Tibial artery (tissue), 4 donors: Measurements from ENCODE around the gene CCDC18.

Experiments used
- DNase-seq, 2 donors: peaks; one replicate each; pipeline ENCODE4 v3.0.0-alpha.2; 2019
- H3K27ac ChIP-seq, 2 donors: fragments of 200-600 bp; sonication (generic) in 1 of 2; 1 replicate in 1 of 2; 2 replicates in 1 of 2; pipeline ENCODE4 v1.5.1; 2018 to 2019; ENCODE audit warnings: mild to moderate bottlenecking in 1 of 2
- H3K27me3 ChIP-seq, 2 donors: fragments of 200-600 bp; sonication (generic) in 1 of 2; one replicate each; pipeline versions ENCODE4 v1.5.1 to v1.6.0; 2016 to 2019
- H3K36me3 ChIP-seq, 3 donors: fragments of 200-600 bp; sonication (generic) in 2 of 3; one replicate each; pipeline ENCODE4 v1.5.1; 2016 to 2019; ENCODE audit warnings: mild to moderate bottlenecking in 2 of 3
- H3K4me1 ChIP-seq, 4 donors: fragments of 200-600 bp; sonication (generic) in 2 of 4; 1 replicate in 3 of 4; 2 replicates in 1 of 4; pipeline ENCODE4 v1.5.1; 2016 to 2019
- H3K4me3 ChIP-seq, 2 donors: fragments of 200-600 bp; sonication (generic) in 1 of 2; 1 replicate in 1 of 2; 2 replicates in 1 of 2; pipeline ENCODE4 v1.5.1; 2018 to 2019; ENCODE audit warnings: mild to moderate bottlenecking in 2 of 2
- H3K9me3 ChIP-seq, 3 donors: fragments of 200-600 bp; sonication (generic) in 1 of 3; one replicate each; pipeline ENCODE4 v1.5.1; 2016 to 2019
- CTCF ChIP-seq, 2 experiments: fragments of 200-600 bp in 1 of 2; fragments of 450-650 bp in 1 of 2; IDR thresholded peaks; one replicate each; pipeline ENCODE4 v1.5.1; 2017 to 2019; ENCODE audit warnings: antibody characterized with exemption in 2 of 2, mild to moderate bottlenecking in 1 of 2, moderate library complexity in 1 of 2
- intact Hi-C: fragments of 100-400 bp; cut with DNase I; formaldehyde crosslinking; loops from one replicate; pipeline ENCODE4 v1.15.0; 2023; ENCODE audit warnings: low total_unique reads

CCDC18 gene

GRCh38 chr1:93180723-93181613, at the start of gene CCDC18:
TSS of gene CCDC18 (plus strand) at chr1:93180724. CDS start at chr1:93183362, 2,638 bp downstream.
- Histone ChIP-seq H3K27me3 (no peaks in the 10 kb centered on the region), H3K4me3 (peak within 1 kb of the TSS; percentile 91 to 99), H3K4me1 (peaks cover 0 to 38% (median 17%) of the 10 kb centered on the region in 4 donors), H3K27ac (peak within 1 kb of the TSS; percentile 99 to 100), H3K36me3 (no peaks in the 10 kb centered on the region), H3K9me3 (no peaks in the 10 kb centered on the region)
- intact Hi-C loops: loop anchor here (10.0 kb wide), 2 partner anchors 96 to 346 kb away; partner anchors contain the start of gene RPL5
- TF ChIP-seq CTCF (IDR thresholded peaks at IDR 0.05): no peak
- no peak for DNase-seq

- no peak for TF ChIP-seq CTCF (IDR thresholded peaks at IDR 0.05)
- no peak for DNase-seq
- Histone ChIP-seq H3K27ac (no peak overlapping the region), H3K36me3 (peaks cover 20 to 38% (median 26%) of the 10 kb centered on the region in 3 donors), H3K4me1 (no peaks in the 10 kb centered on the region), H3K4me3 (no peak overlapping the region), H3K9me3 (no peaks in the 10 kb centered on the region), H3K27me3 (no peaks in the 10 kb centered on the region)
- intact Hi-C loops: no loop called here
Observed at GRCh38 chr1:93132638-93133037, 47.9 kb upstream of the CCDC18 start.

DNA sequence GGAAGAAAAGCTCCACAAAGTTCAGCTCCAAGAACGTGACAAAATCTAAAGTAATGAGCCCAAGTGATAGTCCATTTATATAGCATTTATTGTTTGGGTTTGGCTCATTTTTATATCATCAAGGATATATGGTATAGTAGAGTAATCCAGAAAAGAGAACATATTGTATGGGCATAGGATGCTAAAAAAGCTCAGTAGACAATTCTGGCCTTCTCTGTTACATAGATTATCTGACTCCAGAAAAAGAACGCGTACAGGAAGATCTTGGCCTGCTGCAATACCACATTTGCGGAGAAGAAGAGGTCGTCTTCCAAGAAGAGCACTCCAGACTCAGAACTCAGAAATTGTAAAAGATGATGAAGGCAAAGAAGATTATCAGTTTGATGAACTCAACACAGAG, 44.1 kb upstream of the CCDC18 start:
- H3K4me3 ChIP-seq: no peak overlapping the region
- no peaks in the 10 kb centered on the region for H3K4me1 ChIP-seq
- no peaks in the 10 kb centered on the region for H3K27me3 ChIP-seq
- H3K36me3 ChIP-seq: peaks cover 15 to 49% (median 27%) of the 10 kb centered on the region in 3 donors
- H3K27ac ChIP-seq: no peak overlapping the region
- H3K9me3 ChIP-seq: no peaks in the 10 kb centered on the region
- intact Hi-C loops: no loop called here
- no peak for TF ChIP-seq CTCF (IDR thresholded peaks at IDR 0.05)
- DNase-seq: no peak

DNA sequence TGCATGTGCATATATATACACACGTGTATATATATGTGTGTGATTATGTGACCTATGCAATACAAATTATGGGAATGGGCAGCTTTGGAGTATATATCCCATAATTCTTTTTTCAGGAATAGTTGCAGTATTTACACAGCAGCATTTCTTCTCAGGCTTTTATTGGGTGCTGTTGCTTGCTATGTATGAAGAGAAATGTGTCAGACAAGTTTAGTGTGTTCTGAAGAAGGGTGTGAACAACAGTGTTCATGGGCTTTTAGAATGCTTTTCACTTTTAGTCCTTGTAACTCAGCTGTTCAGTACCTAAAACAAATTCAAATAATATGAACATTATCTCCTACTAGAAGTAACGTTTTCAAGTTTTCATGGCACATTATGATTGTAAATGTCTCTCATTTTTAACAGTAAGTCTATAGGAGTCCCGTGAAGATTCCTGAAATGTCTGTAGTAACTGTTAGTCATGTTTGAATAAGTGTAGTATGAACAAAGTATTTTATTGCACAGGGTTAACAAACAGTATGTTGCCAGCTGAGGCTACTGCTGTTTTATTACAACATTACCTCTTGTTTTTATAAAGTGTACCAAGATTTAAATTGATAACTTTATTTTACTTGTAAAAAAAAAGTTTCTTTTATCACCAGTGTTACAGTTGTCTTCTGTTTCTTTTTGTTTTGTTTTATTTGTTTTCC, 42.8 kb upstream of the CCDC18 start:
- Histone ChIP-seq H3K4me1 (peaks cover 0 to 3% (median 0%) of the 10 kb centered on the region in 4 donors), H3K27me3 (no peaks in the 10 kb centered on the region), H3K27ac (no peak overlapping the region), H3K4me3 (no peak overlapping the region), H3K36me3 (peaks cover 15 to 49% (median 27%) of the 10 kb centered on the region in 3 donors), H3K9me3 (no peaks in the 10 kb centered on the region)
- DNase-seq: no peak
- no peak for TF ChIP-seq CTCF (IDR thresholded peaks at IDR 0.05)
- intact Hi-C loops: no loop called here

DNA sequence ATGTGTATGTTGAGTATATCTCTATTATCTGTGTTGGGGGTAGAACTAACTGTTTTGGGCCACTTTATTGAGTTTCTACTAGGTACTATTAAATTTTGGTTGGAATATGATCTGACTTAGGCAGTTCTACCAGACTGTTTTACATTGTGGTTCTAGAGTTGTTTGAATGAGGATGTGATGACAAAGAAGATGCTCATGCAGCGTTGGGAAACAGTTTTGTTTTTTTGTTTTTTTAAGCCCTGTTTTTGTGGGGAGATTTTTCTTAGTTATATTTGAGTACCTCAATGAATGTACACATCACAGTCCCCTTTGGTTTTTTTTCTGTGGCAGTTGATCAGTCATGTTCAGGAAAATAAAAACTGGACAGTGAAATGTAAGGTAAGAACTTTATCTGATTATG, 40.4 kb upstream of the CCDC18 start:
- no peak overlapping the region for H3K27ac ChIP-seq
- no peak for DNase-seq
- no peak overlapping the region for H3K4me3 ChIP-seq
- H3K36me3 ChIP-seq: peaks cover 5 to 34% (median 13%) of the 10 kb centered on the region in 3 donors
- no peak for TF ChIP-seq CTCF (IDR thresholded peaks at IDR 0.05)
- H3K27me3 ChIP-seq: no peaks in the 10 kb centered on the region
- intact Hi-C loops: no loop called here
- H3K9me3 ChIP-seq: no peaks in the 10 kb centered on the region
- H3K4me1 ChIP-seq: peaks cover 0 to 10% (median 0%) of the 10 kb centered on the region in 4 donors
